SKM-1 treated with dmso at 0.1 percent for 144 hours (cell line): ENCODE results near the gene FTL.

Experiments
- DNase-seq: peaks from one replicate; lab custom pipeline; 2025; ENCODE audit not compliant: unreplicated experiment; lab: John Stamatoyannopoulos, UW

FTL gene

GRCh38 chr19:48990400-48990799 is 25.3 kb downstream of the FTL start:
- no peak for DNase-seq

- no peak for DNase-seq
These were observed 26.0 kb downstream of the FTL start for GRCh38 chr19:48991011-48991609.

GRCh38 chr19:48991873-48992580 is 26.9 kb downstream of the FTL start:
- no peak for DNase-seq

- no peak for DNase-seq
These were observed 27.6 kb downstream of the FTL start for GRCh38 chr19:48992581-48993174.

GRCh38 chr19:48993175-48994034 is 28.3 kb downstream of the FTL start, which contains the start of the genes GYS1 and RUVBL2:
Gene GYS1, minus strand, starts transcription at chr19:48993309. Its CDS starts 197 bp downstream, at chr19:48993112.
Gene RUVBL2, plus strand, starts transcription at chr19:48993887. Its CDS starts 25 bp downstream, at chr19:48993912.
- peak; percentile 95 for DNase-seq

GRCh38 chr19:48994035-48994386 is 28.9 kb downstream of the FTL start:
- DNase-seq = no peak

- DNase-seq = peak; percentile 38
These were observed 32.9 kb downstream of the FTL start for GRCh38 chr19:48997972-48998371.

- DNase-seq = no peak
These were observed 34.6 kb downstream of the FTL start for GRCh38 chr19:48999481-49000325.

GRCh38 chr19:49004133-49004532 is 39.0 kb downstream of the FTL start:
- DNase-seq = no peak

GRCh38 chr19:49004964-49005614 is 40.0 kb downstream of the FTL start:
- DNase-seq = no peak

- no peak for DNase-seq
These were observed 41.8 kb downstream of the FTL start for GRCh38 chr19:49006905-49007304.

- DNase-seq = no peak
These were observed 44.7 kb downstream of the FTL start for GRCh38 chr19:49009828-49010227.

- no peak for DNase-seq
These were observed 45.3 kb downstream of the FTL start for GRCh38 chr19:49010453-49010852.

GRCh38 chr19:49011194-49011593 is 46.1 kb downstream of the FTL start:
- DNase-seq = no peak

- DNase-seq = no peak
These were observed 49.2 kb downstream of the FTL start for GRCh38 chr19:49014123-49014869.

GRCh38 chr19:49014870-49015255 is 49.8 kb downstream of the FTL start:
- no peak for DNase-seq

GRCh38 chr19:49016067-49016839 is 51.1 kb downstream of the FTL start:
- no peak for DNase-seq
